HAP-1 (cell line): ENCODE results near the gene ERC2.

Source experiments
- DNase-seq, 2 experiments: peaks; one replicate each; pipeline ENCODE4 v3.0.0-alpha.2; 2016 to 2020; ENCODE audit warnings: low spot score in 2 of 2
- H3K27me3 ChIP-seq: fragments of 250-450 bp; sonication (Bioruptor Pico); 2 replicates; pipeline ENCODE4 v1.5.1; 2020; ENCODE audit warnings: low read depth, mild to moderate bottlenecking, moderate library complexity
- H3K36me3 ChIP-seq: fragments of 250-450 bp; sonication (Bioruptor Pico); replicated peaks from 2 replicates; pipeline ENCODE4 v1.5.1; 2020; ENCODE audit warnings: mild to moderate bottlenecking
- H3K4me1 ChIP-seq: fragments of 250-450 bp; sonication (Bioruptor Pico); 2 replicates; pipeline ENCODE4 v1.5.1; 2020; ENCODE audit warnings: mild to moderate bottlenecking
- H3K4me3 ChIP-seq: fragments of 250-450 bp; sonication (Bioruptor Pico); 2 replicates; pipeline ENCODE4 v1.5.1; 2020; ENCODE audit warnings: mild to moderate bottlenecking, moderate library complexity
- H3K9me3 ChIP-seq: fragments of 250-450 bp; sonication (Bioruptor Pico); 2 replicates; pipeline ENCODE4 v1.5.1; 2020; ENCODE audit warnings: mild to moderate bottlenecking, moderate library complexity
- in situ Hi-C: fragments of 300-500 bp; cut with MboI; formaldehyde crosslinking; loops from 3 replicates; pipeline ENCODE4 v1.14.3; 2020; ENCODE audit warnings: low sequenced_read_pairs, inconsistent platforms, mixed read lengths

ERC2 gene

GRCh38 chr3:55819005-55819404, 649.3 kb downstream of the ERC2 start:
- no peaks in the 10 kb centered on the region for H3K27me3 ChIP-seq
- no peak overlapping the region for H3K4me3 ChIP-seq
- H3K9me3 ChIP-seq, result no peaks in the 10 kb centered on the region
- no peaks in the 10 kb centered on the region for H3K4me1 ChIP-seq
- no peak for DNase-seq
- in situ Hi-C loops, result no loop called here
- no peaks in the 10 kb centered on the region for H3K36me3 ChIP-seq

- peak; percentile 6 to 20 for DNase-seq
Observed at GRCh38 chr3:55818485-55818884, 649.8 kb downstream of the ERC2 start.

GRCh38 chr3:55816794-55817576, 651.3 kb downstream of the ERC2 start:
- DNase-seq, result no peak
- no peak overlapping the region for H3K4me3 ChIP-seq
- H3K9me3 ChIP-seq, result no peaks in the 10 kb centered on the region
- no peaks in the 10 kb centered on the region for H3K36me3 ChIP-seq
- in situ Hi-C loops, result no loop called here
- no peaks in the 10 kb centered on the region for H3K27me3 ChIP-seq
- H3K4me1 ChIP-seq, result no peaks in the 10 kb centered on the region

More at GRCh38 chr3:55818485-55818884, 649.8 kb downstream of the ERC2 start:
- in situ Hi-C loops, result no loop called here
- Histone ChIP-seq H3K4me3 (no peak overlapping the region), H3K36me3 (no peaks in the 10 kb centered on the region), H3K27me3 (no peaks in the 10 kb centered on the region), H3K4me1 (no peaks in the 10 kb centered on the region), H3K9me3 (no peaks in the 10 kb centered on the region)

- in situ Hi-C loops, result no loop called here
- Histone ChIP-seq H3K27me3 (no peaks in the 10 kb centered on the region), H3K4me1 (no peaks in the 10 kb centered on the region), H3K9me3 (no peaks in the 10 kb centered on the region), H3K36me3 (no peaks in the 10 kb centered on the region), H3K4me3 (no peak overlapping the region)
- no peak for DNase-seq
Observed at GRCh38 chr3:55815262-55815661, 653.0 kb downstream of the ERC2 start.

GRCh38 chr3:55813268-55814097, 654.8 kb downstream of the ERC2 start:
- Histone ChIP-seq H3K27me3 (no peaks in the 10 kb centered on the region), H3K4me1 (no peaks in the 10 kb centered on the region), H3K36me3 (no peaks in the 10 kb centered on the region), H3K4me3 (no peak overlapping the region), H3K9me3 (no peaks in the 10 kb centered on the region)
- in situ Hi-C loops, result no loop called here
- no peak for DNase-seq

- Histone ChIP-seq H3K4me3 (no peak overlapping the region), H3K36me3 (no peaks in the 10 kb centered on the region), H3K9me3 (no peaks in the 10 kb centered on the region), H3K4me1 (no peaks in the 10 kb centered on the region), H3K27me3 (no peaks in the 10 kb centered on the region)
- DNase-seq, result no peak
- in situ Hi-C loops, result no loop called here
Observed at GRCh38 chr3:55812394-55813013, 655.8 kb downstream of the ERC2 start.

GRCh38 chr3:55807210-55807609, 661.1 kb downstream of the ERC2 start:
- H3K36me3 ChIP-seq, result no peaks in the 10 kb centered on the region
- H3K4me1 ChIP-seq, result no peaks in the 10 kb centered on the region
- no peaks in the 10 kb centered on the region for H3K27me3 ChIP-seq
- no peak overlapping the region for H3K4me3 ChIP-seq
- DNase-seq, result no peak
- no peaks in the 10 kb centered on the region for H3K9me3 ChIP-seq
- in situ Hi-C loops, result no loop called here

- H3K36me3 ChIP-seq, result no peaks in the 10 kb centered on the region
- no peak overlapping the region for H3K4me3 ChIP-seq
- in situ Hi-C loops, result no loop called here
- no peak for DNase-seq
- no peaks in the 10 kb centered on the region for H3K27me3 ChIP-seq
- H3K4me1 ChIP-seq, result no peaks in the 10 kb centered on the region
- H3K9me3 ChIP-seq, result no peaks in the 10 kb centered on the region
Observed at GRCh38 chr3:55805169-55805568, 663.1 kb downstream of the ERC2 start.

GRCh38 chr3:55804170-55805095, 663.8 kb downstream of the ERC2 start:
- Histone ChIP-seq H3K9me3 (no peaks in the 10 kb centered on the region), H3K27me3 (no peaks in the 10 kb centered on the region), H3K36me3 (no peaks in the 10 kb centered on the region), H3K4me1 (no peaks in the 10 kb centered on the region), H3K4me3 (no peak overlapping the region)
- in situ Hi-C loops, result no loop called here
- no peak for DNase-seq

GRCh38 chr3:55802816-55803215, 665.5 kb downstream of the ERC2 start:
- Histone ChIP-seq H3K4me3 (no peak overlapping the region), H3K9me3 (no peaks in the 10 kb centered on the region), H3K4me1 (no peaks in the 10 kb centered on the region), H3K27me3 (no peaks in the 10 kb centered on the region), H3K36me3 (no peaks in the 10 kb centered on the region)
- DNase-seq, result no peak
- in situ Hi-C loops, result no loop called here

GRCh38 chr3:55801676-55802075, 666.6 kb downstream of the ERC2 start:
- no peaks in the 10 kb centered on the region for H3K4me1 ChIP-seq
- no peaks in the 10 kb centered on the region for H3K27me3 ChIP-seq
- no peak for DNase-seq
- no peaks in the 10 kb centered on the region for H3K9me3 ChIP-seq
- H3K36me3 ChIP-seq, result no peaks in the 10 kb centered on the region
- no peak overlapping the region for H3K4me3 ChIP-seq
- in situ Hi-C loops, result no loop called here

GRCh38 chr3:55801068-55801467, 667.2 kb downstream of the ERC2 start:
- in situ Hi-C loops, result no loop called here
- no peak for DNase-seq
- no peak overlapping the region for H3K4me3 ChIP-seq
- H3K36me3 ChIP-seq, result no peaks in the 10 kb centered on the region
- no peaks in the 10 kb centered on the region for H3K9me3 ChIP-seq
- H3K27me3 ChIP-seq, result no peaks in the 10 kb centered on the region
- H3K4me1 ChIP-seq, result no peaks in the 10 kb centered on the region

GRCh38 chr3:55797775-55798174, 670.5 kb downstream of the ERC2 start:
- H3K36me3 ChIP-seq, result no peaks in the 10 kb centered on the region
- H3K4me1 ChIP-seq, result no peaks in the 10 kb centered on the region
- DNase-seq, result no peak
- no peaks in the 10 kb centered on the region for H3K27me3 ChIP-seq
- in situ Hi-C loops, result no loop called here
- no peaks in the 10 kb centered on the region for H3K9me3 ChIP-seq
- no peak overlapping the region for H3K4me3 ChIP-seq
